HFFc6 (cell line): Measurements from ENCODE around the gene CPA2. TPM values are rescaled to one million over a fixed set of nuclear protein-coding genes. Genes with fewer than 3 reads are reported as not detected.

Source experiments
- DNase-seq: peaks from one replicate; pipeline ENCODE4 v3.0.0-alpha.2; 2018
- H3K27ac Mint-ChIP-seq: 2 replicates; pipeline ENCODE4 v1.8.0; 2020; ENCODE audit warnings: mild to moderate bottlenecking, mixed read lengths
- H3K27me3 Mint-ChIP-seq: 2 replicates; pipeline ENCODE4 v1.8.0; 2021; ENCODE audit warnings: mild to moderate bottlenecking, moderate library complexity, mixed read lengths; ENCODE audit not compliant: insufficient read depth
- H3K36me3 Mint-ChIP-seq: 2 replicates; pipeline ENCODE4 v1.8.0; 2021; ENCODE audit warnings: low read depth, mixed read lengths
- H3K4me1 Mint-ChIP-seq: 2 replicates; pipeline ENCODE4 v1.8.0; 2020; ENCODE audit warnings: low read depth, mixed read lengths
- H3K4me3 Mint-ChIP-seq: 2 replicates; pipeline ENCODE4 v1.8.0; 2020; ENCODE audit warnings: mild to moderate bottlenecking, moderate library complexity, mixed read lengths
- H3K9me3 Mint-ChIP-seq: 2 replicates; pipeline ENCODE4 v1.8.0; 2020; ENCODE audit warnings: mild to moderate bottlenecking, mixed read lengths
- CTCF ChIP-seq: fragments of 200-600 bp; sonication (generic); IDR thresholded peaks from 2 replicates; pipeline ENCODE4 v1.5.0; 2021; ENCODE audit warnings: antibody characterized with exemption, mild to moderate bottlenecking
- total RNA-seq, 6 experiments: library from RNA; stranded (reverse); fragmentation: NEBNext Ultra II Directional; extraction: Animal tissue kit (Norgen Biotek cat#: 25700); gene quantifications; 2 replicates in 1 of 6; 3 replicates in 5 of 6; pipeline ENCODE4 v1.2.3, GENCODE V29; 2021

CPA2 gene
- total RNA-seq, 6 experiments from 2014 or later, result not detected

DNA sequence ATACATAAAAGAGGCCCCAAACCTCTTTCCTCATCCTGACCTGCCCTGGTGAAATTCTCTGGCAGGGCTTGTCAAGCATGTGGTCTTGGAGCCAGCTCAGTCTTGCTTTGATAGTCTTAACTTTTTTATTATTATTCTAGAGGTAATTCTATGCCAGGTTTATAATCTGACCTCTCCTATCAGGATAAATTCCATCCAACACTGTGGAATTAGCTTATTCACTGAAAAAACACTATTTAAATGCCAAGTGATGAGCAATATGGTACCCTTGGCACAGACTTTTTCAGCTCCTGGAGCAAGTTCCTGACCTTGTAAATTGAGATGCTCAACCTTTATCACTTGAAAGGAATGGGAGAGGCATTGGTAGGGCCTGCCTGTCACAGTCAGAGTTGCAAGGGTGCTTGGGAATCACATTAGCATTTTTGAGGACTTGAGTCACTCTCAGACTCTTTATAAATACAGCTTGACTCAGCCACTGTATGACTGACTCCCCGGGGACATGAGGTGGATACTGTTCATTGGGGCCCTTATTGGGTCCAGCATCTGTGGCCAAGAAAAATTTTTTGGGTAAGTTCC is 26.1 kb downstream of the CPA2 start, which contains the start of gene CPA4:
Gene CPA4, plus strand, starts transcription at position 480 of the 576 bp plus-strand sequence. Its CDS starts 20 bp downstream, at position 500.
- Mint-ChIP-seq H3K27me3 (peaks cover 7% of the 10 kb centered on the region), H3K4me3 (peak within 1 kb of the TSS; percentile 63), H3K27ac (peak within 1 kb of the TSS; percentile 72), H3K4me1 (peaks cover 74% of the 10 kb centered on the region), H3K36me3 (peaks cover 17% of the 10 kb centered on the region), H3K9me3 (peaks cover 4% of the 10 kb centered on the region; the same call in 1 of the 2 replicates)
- TF ChIP-seq CTCF, result no peak
- DNase-seq, result peak; percentile 99

DNA sequence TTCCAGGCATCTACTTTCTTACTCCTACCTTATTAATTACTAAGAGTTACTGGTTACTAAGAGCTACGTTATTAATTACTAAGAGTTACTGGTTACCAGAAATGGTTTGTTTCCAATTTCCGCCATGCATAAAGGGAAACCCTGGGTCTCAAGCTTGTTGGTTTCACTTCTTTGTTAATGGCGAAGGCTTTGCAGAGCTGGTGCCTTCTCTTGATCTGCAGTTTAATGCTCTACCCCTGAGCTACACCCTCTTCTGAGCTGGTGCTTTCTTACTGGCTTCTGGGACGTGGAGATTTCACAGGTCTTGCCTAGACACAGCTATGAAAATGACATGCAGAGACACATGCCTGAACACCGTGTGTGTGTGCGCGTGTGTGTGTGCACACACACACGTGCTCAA is 26.9 kb downstream of the CPA2 start:
- Mint-ChIP-seq H3K27ac (peak overlapping the region; percentile 72), H3K36me3 (peaks cover 17% of the 10 kb centered on the region), H3K4me3 (peak overlapping the region; percentile 63; the same call in 1 of the 2 replicates), H3K27me3 (peaks cover 9% of the 10 kb centered on the region), H3K9me3 (peaks cover 4% of the 10 kb centered on the region; the same call in 1 of the 2 replicates), H3K4me1 (peaks cover 73% of the 10 kb centered on the region)
- no peak for DNase-seq
- TF ChIP-seq CTCF, result no peak

DNA sequence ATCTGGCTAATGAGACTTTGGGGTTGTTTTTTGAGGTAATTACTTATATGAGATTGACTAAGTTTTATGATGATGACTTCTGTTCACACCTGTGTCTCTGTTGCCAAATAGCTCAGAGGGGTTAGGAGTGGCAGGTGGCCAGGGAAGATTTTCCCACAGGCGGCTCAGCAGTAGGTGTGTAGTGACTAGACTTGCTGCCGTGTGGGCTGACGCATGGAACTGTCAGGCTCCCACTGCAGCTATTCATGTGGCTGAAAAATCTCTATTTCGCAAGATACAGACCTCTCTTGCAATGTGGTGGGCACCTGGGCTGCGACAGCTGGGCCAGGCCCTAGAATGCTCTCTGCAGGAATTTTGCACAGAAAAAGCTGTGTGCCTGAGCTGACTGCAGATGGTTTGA is 27.7 kb downstream of the CPA2 start:
- no peak for DNase-seq
- Mint-ChIP-seq H3K36me3 (peaks cover 17% of the 10 kb centered on the region), H3K4me1 (peaks cover 65% of the 10 kb centered on the region), H3K27ac (no peak overlapping the region), H3K9me3 (peaks cover 4% of the 10 kb centered on the region; the same call in 1 of the 2 replicates), H3K4me3 (no peak overlapping the region), H3K27me3 (peaks cover 17% of the 10 kb centered on the region)
- no peak for TF ChIP-seq CTCF

DNA sequence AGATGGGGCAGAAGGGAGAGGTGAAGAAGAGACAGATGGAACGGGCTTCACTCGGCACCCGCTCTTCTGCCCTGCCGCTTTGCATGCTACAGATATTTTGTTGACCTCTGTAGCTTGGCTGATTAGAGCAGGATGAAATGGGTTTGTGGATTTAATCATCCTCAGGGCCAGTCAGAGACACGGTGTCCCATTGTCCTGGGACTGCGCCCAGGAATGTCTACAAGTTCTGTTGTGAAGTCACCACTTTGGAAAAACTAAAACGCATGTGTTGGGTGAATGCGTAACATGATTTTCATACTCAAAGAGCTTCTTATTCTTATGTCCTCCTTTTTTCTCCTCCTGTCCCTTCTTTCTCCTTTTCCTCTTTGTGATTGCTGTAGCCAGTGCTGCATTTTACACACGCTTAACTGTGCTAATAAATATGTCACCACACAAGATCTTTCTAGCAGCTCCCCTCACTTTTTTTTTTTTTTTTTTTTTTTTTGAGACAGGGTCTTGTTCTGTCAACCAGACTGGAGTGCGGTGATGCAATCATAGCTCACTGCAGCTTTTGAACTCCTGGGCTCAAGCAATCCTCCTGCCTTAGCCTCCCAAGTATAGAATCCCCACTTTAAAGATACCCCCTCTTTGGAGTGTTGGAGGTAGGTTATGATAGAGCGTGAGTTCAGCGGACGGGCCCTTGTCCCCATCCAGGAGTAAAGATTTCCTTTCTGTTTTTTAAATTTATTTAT is 29.7 kb downstream of the CPA2 start:
- DNase-seq, result peak; percentile 23
- peaks cover 50% of the 10 kb centered on the region for H3K4me1 Mint-ChIP-seq
- peak overlapping the region; percentile 4; the same call in 1 of the 2 replicates for H3K4me3 Mint-ChIP-seq
- H3K27me3 Mint-ChIP-seq, result peaks cover 30% of the 10 kb centered on the region
- peaks cover 24% of the 10 kb centered on the region for H3K36me3 Mint-ChIP-seq
- peaks cover 4% of the 10 kb centered on the region; the same call in 1 of the 2 replicates for H3K9me3 Mint-ChIP-seq
- TF ChIP-seq CTCF, result no peak
- no peak overlapping the region for H3K27ac Mint-ChIP-seq

DNA sequence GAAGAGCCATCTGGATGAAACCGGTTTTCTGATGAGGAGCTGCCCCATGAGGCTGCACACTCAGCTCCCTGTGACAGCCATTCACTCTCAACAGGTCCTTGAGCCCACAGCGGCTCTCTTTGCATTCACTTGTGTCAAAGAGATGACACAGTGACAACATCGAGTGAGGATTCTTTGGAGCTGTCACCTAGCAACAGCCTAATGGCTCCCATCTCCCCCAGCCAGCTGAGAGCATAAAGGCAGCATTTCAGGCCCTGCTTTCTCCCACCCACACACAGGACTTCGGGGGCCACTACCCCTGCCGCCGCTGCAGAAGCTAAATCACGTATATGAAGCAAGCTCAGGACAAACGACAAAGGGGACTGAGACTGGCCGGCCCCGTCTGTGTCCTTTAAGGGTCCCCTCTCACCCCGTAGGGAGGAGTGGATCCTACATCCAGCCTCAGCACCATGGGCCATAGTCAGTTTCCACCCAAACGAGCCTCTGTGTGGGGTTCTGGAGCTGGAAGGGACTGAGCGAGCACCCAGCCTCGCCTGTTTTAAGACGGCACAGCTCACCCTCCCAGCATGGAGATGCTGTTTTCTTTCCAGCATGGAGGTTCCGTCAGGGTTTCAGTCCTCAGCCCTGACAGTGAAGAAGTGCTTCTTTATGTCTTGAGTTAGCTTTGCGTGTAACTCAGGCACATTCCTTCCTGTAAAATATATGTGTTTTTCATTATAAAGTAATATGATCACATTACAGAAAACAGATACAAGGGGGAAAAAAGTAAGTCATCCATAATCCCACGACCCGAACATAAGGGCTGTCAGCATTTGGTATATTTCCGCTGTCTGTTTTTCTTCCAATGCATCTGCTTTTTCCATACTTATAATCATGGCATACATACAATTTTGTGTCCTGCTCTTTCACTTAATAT is 31.2 kb downstream of the CPA2 start:
- no peak overlapping the region for H3K4me3 Mint-ChIP-seq

More for the DNA sequence above, 31.2 kb downstream of the CPA2 start:
- Mint-ChIP-seq H3K36me3 (peaks cover 24% of the 10 kb centered on the region), H3K9me3 (peaks cover 4% of the 10 kb centered on the region; the same call in 1 of the 2 replicates), H3K4me1 (peaks cover 35% of the 10 kb centered on the region), H3K27ac (no peak overlapping the region), H3K27me3 (peaks cover 33% of the 10 kb centered on the region)
- no peak for DNase-seq
- no peak for TF ChIP-seq CTCF
